Erythroblast (primary cell): ENCODE measurements around the gene RANGRF.
"Not testable (repeated sequence)": the region's sequence is repeated elsewhere in the genome, so short reads cannot be mapped to it uniquely, and the experiment has no call there.

ENCODE experiments used
- DNase-seq, 2 experiments: peaks; one replicate each; lab custom pipeline; 2025; lab: John Stamatoyannopoulos, UW
- GATA1 ChIP-seq: IDR thresholded peaks from 2 replicates; pipeline ENCODE4 v1.6.1; 2011; ENCODE audit warnings: low read depth, mild to moderate bottlenecking, control low read depth, low read length, moderate library complexity
- POLR2A ChIP-seq: IDR thresholded peaks from 2 replicates; pipeline ENCODE4 v1.6.1; 2011; ENCODE audit warnings: mild to moderate bottlenecking, low read length

RANGRF gene

GRCh38 chr17:8288336-8289102, at the start of gene RANGRF:
Gene RANGRF (plus strand): TSS chr17:8288670. CDS start chr17:8288789, 119 bp downstream.
- TF ChIP-seq GATA1: no peak
- peak; percentile 85 for TF ChIP-seq POLR2A
- DNase-seq: peak; percentile 87 to 89

GRCh38 chr17:8243827-8244226, 44.6 kb upstream of the RANGRF start:
- TF ChIP-seq POLR2A: no peak
- no peak for TF ChIP-seq GATA1
- no peak for DNase-seq

- TF ChIP-seq POLR2A (no peak), GATA1 (no peak)
- DNase-seq: no peak
Observed at GRCh38 chr17:8244768-8245167, 43.7 kb upstream of the RANGRF start.

GRCh38 chr17:8248751-8249607, 39.5 kb upstream of the RANGRF start, which contains the start of gene PFAS:
Gene PFAS (plus strand): TSS chr17:8249289. CDS start chr17:8253938, 4,649 bp downstream.
- DNase-seq: peak; percentile 95 to 98
- peak; percentile 85 for TF ChIP-seq POLR2A
- no peak for TF ChIP-seq GATA1

- TF ChIP-seq POLR2A: no peak
- no peak for TF ChIP-seq GATA1
- peak in 1 of 2 experiments; percentile 37 for DNase-seq
Observed at GRCh38 chr17:8249621-8250500, 38.6 kb upstream of the RANGRF start.

- not testable (repeated sequence) for DNase-seq
Observed at GRCh38 chr17:8251411-8251810, 37.1 kb upstream of the RANGRF start.

- TF ChIP-seq POLR2A (no peak), GATA1 (no peak)
- DNase-seq: peak; percentile 13 to 19
Observed at GRCh38 chr17:8253801-8254200, 34.7 kb upstream of the RANGRF start.

GRCh38 chr17:8254881-8255280, 33.6 kb upstream of the RANGRF start:
- no peak for DNase-seq
- no peak for TF ChIP-seq GATA1
- no peak for TF ChIP-seq POLR2A

GRCh38 chr17:8255499-8255898, 33.0 kb upstream of the RANGRF start:
- DNase-seq: no peak
- TF ChIP-seq POLR2A (no peak), GATA1 (no peak)

- DNase-seq: no peak
Observed at GRCh38 chr17:8256291-8256690, 32.2 kb upstream of the RANGRF start.

GRCh38 chr17:8256691-8257090, 31.8 kb upstream of the RANGRF start:
- TF ChIP-seq GATA1 (no peak), POLR2A (no peak)
- no peak for DNase-seq

More at GRCh38 chr17:8256291-8256690, 32.2 kb upstream of the RANGRF start:
- TF ChIP-seq GATA1 (no peak), POLR2A (no peak)

GRCh38 chr17:8257801-8258200, 30.7 kb upstream of the RANGRF start:
- DNase-seq: no peak

GRCh38 chr17:8264320-8264719, 24.1 kb upstream of the RANGRF start:
- TF ChIP-seq GATA1 (no peak), POLR2A (no peak)

More at GRCh38 chr17:8257801-8258200, 30.7 kb upstream of the RANGRF start:
- TF ChIP-seq GATA1 (no peak), POLR2A (no peak)

GRCh38 chr17:8264836-8265542, 23.5 kb upstream of the RANGRF start:
- DNase-seq: no peak
- TF ChIP-seq GATA1: no peak
- no peak for TF ChIP-seq POLR2A

More at GRCh38 chr17:8264320-8264719, 24.1 kb upstream of the RANGRF start:
- DNase-seq: no peak
